Liver (tissue), 3 donors: ENCODE results near the gene NEK8.

Source experiments
- EGR1 ChIP-seq, 2 donors: IDR thresholded peaks; 2 replicates each; pipeline ENCODE4 v1.6.1; 2016 to 2018; ENCODE audit warnings: antibody characterized with exemption in 2 of 2, low read depth in 2 of 2
- HNF4A ChIP-seq, 2 donors: conservative IDR thresholded peaks; 2 replicates each; pipeline ENCODE4 v1.6.1; 2016; ENCODE audit warnings: antibody characterized with exemption in 2 of 2, mild to moderate bottlenecking in 2 of 2
- HNF4G ChIP-seq: IDR thresholded peaks from 2 replicates; pipeline ENCODE4 v1.6.1; 2016; ENCODE audit warnings: antibody characterized with exemption
- JUND ChIP-seq, 2 donors: IDR thresholded peaks; 2 replicates each; pipeline ENCODE4 v1.6.1; 2016; ENCODE audit warnings: antibody characterized with exemption in 2 of 2
- NR2F2 ChIP-seq: IDR thresholded peaks from 2 replicates; pipeline ENCODE4 v1.6.1; 2016; ENCODE audit warnings: antibody characterized with exemption
- RAD21 ChIP-seq, 2 donors: IDR thresholded peaks; 2 replicates each; pipeline ENCODE4 v1.6.1; 2016; ENCODE audit warnings: antibody characterized with exemption in 2 of 2, mild to moderate bottlenecking in 2 of 2
- RXRA ChIP-seq, 2 donors: IDR thresholded peaks; 2 replicates each; pipeline ENCODE4 v1.6.1; 2017 to 2018; ENCODE audit warnings: antibody characterized with exemption in 2 of 2, mild to moderate bottlenecking in 1 of 2
- SP1 ChIP-seq: IDR thresholded peaks from 2 replicates; pipeline ENCODE4 v1.6.1; 2018; ENCODE audit warnings: antibody characterized with exemption, mild to moderate bottlenecking
- YY1 ChIP-seq: IDR thresholded peaks from 2 replicates; pipeline ENCODE4 v1.6.1; 2016; ENCODE audit warnings: antibody characterized with exemption, mild to moderate bottlenecking
- TF ChIP-seq, protein P1 (sequence below): IDR thresholded peaks from 2 replicates; pipeline ENCODE4 v1.6.1; 2016; ENCODE audit warnings: antibody characterized with exemption, mild to moderate bottlenecking
- TF ChIP-seq, protein P2 (sequence below): fragments of 150-350 bp; IDR thresholded peaks from 2 replicates; pipeline ENCODE4 v1.5.1; 2017; ENCODE audit warnings: improper control_type of control experiment, low read depth, low read length; ENCODE audit not compliant: missing input control
- TF ChIP-seq, protein P3 (sequence below): IDR thresholded peaks from 2 replicates; pipeline ENCODE4 v1.6.1; 2016; ENCODE audit warnings: antibody characterized with exemption
- TF ChIP-seq, protein P4 (sequence below): IDR thresholded peaks from 2 replicates; pipeline ENCODE4 v1.6.1; 2016; ENCODE audit warnings: antibody characterized with exemption
- donor health status: healthy.
- donor health status: healthy.

DNA sequence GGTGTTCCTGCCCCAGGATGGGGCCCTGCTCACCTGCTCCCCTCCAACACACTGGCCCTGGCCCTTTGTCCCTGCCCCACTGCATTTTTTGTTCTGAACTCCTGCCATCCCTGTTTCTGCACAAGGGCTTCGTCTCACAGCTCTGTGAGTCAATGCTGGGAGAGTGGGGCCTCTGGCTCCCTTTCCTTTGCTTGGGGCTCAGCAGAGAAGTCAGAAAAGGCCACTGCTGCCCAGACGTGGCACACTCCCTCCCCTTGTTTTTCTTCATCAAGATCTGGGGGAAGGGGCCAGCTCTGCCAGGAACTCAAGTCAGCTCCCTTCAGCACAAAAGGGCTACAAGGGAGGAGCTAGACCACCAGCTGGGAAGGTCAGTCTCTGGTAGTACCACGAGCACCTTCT lies 25.8 kb upstream of the NEK8 start:
- TF ChIP-seq RAD21 (IDR thresholded peaks at IDR 0.05) (no peak), JUND (IDR thresholded peaks at IDR 0.05) (no peak), YY1 (no peak), EGR1 (IDR thresholded peaks at IDR 0.05; ENCODE audit: low read depth in 2 of 2) (no peak), HNF4G (no peak), SP1 (no peak), RXRA (IDR thresholded peaks at IDR 0.05) (no peak), NR2F2 (no peak), HNF4A (conservative IDR thresholded peaks at IDR 0.05) (no peak)
- TF ChIP-seq, protein P1, sequence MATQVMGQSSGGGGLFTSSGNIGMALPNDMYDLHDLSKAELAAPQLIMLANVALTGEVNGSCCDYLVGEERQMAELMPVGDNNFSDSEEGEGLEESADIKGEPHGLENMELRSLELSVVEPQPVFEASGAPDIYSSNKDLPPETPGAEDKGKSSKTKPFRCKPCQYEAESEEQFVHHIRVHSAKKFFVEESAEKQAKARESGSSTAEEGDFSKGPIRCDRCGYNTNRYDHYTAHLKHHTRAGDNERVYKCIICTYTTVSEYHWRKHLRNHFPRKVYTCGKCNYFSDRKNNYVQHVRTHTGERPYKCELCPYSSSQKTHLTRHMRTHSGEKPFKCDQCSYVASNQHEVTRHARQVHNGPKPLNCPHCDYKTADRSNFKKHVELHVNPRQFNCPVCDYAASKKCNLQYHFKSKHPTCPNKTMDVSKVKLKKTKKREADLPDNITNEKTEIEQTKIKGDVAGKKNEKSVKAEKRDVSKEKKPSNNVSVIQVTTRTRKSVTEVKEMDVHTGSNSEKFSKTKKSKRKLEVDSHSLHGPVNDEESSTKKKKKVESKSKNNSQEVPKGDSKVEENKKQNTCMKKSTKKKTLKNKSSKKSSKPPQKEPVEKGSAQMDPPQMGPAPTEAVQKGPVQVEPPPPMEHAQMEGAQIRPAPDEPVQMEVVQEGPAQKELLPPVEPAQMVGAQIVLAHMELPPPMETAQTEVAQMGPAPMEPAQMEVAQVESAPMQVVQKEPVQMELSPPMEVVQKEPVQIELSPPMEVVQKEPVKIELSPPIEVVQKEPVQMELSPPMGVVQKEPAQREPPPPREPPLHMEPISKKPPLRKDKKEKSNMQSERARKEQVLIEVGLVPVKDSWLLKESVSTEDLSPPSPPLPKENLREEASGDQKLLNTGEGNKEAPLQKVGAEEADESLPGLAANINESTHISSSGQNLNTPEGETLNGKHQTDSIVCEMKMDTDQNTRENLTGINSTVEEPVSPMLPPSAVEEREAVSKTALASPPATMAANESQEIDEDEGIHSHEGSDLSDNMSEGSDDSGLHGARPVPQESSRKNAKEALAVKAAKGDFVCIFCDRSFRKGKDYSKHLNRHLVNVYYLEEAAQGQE: no peak
- TF ChIP-seq, protein P2, sequence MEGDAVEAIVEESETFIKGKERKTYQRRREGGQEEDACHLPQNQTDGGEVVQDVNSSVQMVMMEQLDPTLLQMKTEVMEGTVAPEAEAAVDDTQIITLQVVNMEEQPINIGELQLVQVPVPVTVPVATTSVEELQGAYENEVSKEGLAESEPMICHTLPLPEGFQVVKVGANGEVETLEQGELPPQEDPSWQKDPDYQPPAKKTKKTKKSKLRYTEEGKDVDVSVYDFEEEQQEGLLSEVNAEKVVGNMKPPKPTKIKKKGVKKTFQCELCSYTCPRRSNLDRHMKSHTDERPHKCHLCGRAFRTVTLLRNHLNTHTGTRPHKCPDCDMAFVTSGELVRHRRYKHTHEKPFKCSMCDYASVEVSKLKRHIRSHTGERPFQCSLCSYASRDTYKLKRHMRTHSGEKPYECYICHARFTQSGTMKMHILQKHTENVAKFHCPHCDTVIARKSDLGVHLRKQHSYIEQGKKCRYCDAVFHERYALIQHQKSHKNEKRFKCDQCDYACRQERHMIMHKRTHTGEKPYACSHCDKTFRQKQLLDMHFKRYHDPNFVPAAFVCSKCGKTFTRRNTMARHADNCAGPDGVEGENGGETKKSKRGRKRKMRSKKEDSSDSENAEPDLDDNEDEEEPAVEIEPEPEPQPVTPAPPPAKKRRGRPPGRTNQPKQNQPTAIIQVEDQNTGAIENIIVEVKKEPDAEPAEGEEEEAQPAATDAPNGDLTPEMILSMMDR: no peak
- TF ChIP-seq, protein P3, sequence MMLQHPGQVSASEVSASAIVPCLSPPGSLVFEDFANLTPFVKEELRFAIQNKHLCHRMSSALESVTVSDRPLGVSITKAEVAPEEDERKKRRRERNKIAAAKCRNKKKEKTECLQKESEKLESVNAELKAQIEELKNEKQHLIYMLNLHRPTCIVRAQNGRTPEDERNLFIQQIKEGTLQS: no peak
- TF ChIP-seq, protein P4, sequence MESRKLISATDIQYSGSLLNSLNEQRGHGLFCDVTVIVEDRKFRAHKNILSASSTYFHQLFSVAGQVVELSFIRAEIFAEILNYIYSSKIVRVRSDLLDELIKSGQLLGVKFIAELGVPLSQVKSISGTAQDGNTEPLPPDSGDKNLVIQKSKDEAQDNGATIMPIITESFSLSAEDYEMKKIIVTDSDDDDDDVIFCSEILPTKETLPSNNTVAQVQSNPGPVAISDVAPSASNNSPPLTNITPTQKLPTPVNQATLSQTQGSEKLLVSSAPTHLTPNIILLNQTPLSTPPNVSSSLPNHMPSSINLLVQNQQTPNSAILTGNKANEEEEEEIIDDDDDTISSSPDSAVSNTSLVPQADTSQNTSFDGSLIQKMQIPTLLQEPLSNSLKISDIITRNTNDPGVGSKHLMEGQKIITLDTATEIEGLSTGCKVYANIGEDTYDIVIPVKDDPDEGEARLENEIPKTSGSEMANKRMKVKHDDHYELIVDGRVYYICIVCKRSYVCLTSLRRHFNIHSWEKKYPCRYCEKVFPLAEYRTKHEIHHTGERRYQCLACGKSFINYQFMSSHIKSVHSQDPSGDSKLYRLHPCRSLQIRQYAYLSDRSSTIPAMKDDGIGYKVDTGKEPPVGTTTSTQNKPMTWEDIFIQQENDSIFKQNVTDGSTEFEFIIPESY: no peak
